ENCODE measurements around the gene SIGLEC14. TPM values are rescaled to one million over a fixed set of nuclear protein-coding genes. Genes with fewer than 3 reads are reported as not detected.

SIGLEC14 gene
- polyA plus RNA-seq, 1 donor = 1.9 TPM

DNA sequence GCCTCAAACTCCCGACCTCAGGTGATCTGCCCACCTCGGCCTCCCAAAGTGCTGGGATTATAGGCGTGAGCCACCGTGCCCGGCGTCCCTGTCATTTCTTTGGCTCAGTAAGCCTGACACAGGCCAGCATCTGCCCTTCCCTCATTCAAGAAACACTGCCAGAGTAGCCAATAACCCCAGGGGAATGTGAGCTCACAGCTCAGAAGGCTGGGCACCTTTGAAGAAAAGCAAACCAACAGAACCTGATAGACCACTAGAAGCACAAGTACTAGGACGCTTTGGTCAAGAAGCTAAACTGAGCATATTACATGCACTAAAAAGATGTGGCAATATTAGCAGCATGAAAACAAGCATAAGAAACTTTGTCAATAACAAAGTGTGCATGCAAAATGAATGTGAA, 30.6 kb downstream of the SIGLEC14 start:
- no peak for DNase-seq

GRCh38 chr19:51614789-51615188, 31.8 kb downstream of the SIGLEC14 start:
- no peak for DNase-seq

DNA sequence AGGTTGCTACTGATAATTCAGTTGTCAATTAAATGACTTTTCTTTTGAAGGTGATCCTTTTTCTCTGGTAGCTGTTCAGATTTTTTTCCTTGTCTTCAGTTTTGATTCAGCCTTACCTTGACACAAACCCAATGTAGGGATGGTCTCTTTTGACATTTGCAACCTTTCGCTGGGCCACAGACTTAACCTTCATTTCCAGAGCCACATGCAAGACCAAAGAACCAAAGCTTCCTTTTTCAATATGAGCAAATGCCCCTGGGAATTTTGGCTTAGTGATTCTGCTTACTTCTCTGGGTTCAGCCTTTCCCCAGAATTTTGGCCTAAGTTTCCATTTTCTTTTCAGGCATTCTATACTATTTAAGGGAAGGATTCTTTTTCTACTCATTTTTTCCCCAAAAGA, 36.0 kb downstream of the SIGLEC14 start:
- DNase-seq = no peak

GRCh38 chr19:51607920-51608562, 38.6 kb downstream of the SIGLEC14 start:
- peak; percentile 46 for DNase-seq

- DNase-seq = no peak
Measured at GRCh38 chr19:51607077-51607476, 39.5 kb downstream of the SIGLEC14 start.

GRCh38 chr19:51602189-51602854, 44.3 kb downstream of the SIGLEC14 start:
- no peak for DNase-seq

GRCh38 chr19:51600940-51601580, 45.6 kb downstream of the SIGLEC14 start:
- DNase-seq = no peak

- no peak for DNase-seq
Measured at GRCh38 chr19:51599084-51599483, 47.5 kb downstream of the SIGLEC14 start.

DNA sequence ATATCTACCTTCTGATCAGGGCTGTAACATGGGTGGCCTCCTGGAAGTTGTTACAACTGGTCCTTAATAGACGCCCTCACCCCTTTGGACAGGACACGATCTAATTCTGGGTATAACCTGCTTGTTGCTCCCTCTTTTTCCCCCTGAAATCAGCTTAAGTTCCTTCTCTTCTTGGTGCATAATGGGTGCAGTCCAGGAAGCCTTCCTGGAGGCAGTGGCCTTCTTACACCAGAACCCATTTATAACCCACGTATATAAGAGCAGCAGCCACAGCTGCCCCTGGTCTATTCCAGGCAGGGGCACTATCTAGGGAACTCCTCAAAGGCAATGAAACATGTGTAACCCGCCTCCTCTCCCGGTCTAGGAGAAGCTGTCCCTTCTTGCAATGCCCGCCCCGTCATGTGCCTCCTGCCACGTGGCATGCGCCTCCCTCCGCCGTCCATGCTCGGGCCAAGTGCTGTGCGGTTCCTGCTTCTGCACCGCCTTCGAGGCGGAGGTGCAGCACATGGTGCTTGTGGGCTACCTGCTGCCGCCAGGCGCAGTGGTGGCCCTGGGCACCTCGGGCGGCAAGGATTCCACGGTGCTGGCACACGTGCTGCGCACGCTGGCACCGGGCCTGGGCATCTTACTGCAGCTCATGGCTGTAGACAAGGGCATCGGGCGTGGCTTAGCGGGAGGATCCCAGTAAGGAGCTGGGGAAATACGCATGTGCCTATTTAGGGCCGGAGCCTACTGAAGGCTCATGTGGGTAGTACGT, 48.3 kb downstream of the SIGLEC14 start:
- no peak for DNase-seq

DNA sequence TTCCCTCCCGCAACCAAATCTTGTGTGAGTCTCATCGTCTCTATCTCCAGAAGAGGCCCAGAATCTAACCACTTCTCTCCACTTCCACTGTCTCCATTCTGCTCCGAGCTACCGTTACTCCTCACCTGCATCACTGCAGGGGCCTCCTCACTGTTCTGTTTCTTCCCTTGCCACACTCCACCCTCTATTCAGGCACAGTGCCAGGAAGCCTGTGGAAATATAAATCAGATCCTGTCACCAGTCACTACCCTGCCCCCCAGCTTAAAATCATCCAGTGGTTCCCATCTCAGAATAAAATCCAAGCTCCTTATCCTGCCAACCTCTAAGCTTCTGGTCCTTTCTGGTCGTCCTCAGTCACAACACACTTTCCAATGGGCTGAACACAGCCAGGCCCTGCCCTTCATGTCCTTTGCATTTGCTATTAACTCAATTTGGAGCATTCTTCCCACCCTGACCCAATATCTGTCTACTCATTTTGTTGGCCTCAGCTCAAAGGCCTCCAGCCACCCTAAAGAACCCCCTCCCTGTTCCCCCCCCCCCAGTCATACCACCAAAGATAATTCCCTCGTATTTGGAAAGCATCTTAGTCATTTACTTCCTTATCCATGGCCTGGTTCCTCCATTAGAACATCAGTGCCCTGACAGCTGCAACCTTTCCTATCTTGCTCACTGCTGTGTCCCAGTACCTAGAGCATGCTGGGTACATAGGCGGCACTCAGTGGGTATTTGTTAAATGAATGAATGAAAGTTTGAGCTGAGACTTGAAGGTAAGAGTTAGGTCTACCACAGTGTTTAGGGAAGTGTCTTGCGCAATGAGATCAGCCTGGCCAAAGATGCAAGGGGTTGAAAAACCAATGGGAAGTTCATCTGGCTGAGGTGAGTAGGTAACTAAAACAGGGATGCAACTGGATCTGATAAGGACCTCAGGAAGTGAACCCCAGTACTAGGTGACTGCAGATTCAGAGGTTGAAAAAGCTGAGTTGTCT, 51.1 kb downstream of the SIGLEC14 start:
- no peak for DNase-seq

- DNase-seq = no peak
Measured at GRCh38 chr19:51594774-51595109, 51.9 kb downstream of the SIGLEC14 start.

GRCh38 chr19:51593969-51594773, 52.5 kb downstream of the SIGLEC14 start:
- peak; percentile 99 for DNase-seq

DNA sequence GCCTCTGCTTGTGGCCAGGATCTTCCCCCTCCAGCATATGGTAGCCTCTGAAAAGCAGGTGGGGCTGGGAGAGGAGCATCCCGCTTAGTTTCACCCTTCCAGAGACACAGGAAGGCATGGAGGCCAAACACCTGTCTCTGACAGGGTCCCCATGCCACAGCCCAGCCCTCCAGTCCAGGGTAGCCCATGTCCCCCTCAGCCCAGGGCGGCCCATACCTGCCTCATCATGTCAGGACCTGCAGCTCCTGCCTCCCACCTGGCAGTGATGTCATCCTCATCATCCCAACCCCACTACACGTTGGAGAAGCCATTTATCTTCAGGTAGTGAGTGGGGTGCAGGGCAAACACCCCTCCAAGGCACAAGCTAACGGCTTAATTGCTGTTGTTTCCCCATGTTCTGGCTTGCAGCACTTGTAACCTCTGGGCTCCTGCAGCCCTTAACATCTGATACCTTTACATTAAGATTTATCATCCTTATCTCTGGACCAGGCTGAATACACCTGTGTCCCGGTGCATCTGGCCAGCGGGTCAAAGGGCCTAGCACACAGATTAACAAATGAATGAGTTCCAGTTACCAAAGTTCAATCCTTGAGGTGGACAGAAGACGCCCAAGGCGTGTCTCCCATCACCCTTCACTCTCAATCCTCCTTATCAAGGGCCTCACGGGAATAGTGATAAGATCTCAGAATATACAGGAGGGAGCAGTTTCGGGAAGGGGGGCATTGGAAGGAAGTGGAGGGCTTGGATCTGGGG, 53.3 kb downstream of the SIGLEC14 start:
- no peak for DNase-seq

Other genes with a start within 250 kb of the SIGLEC14 start
- gene SIGLEC10, start 229.2 kb downstream of the SIGLEC14 start, polyA plus RNA-seq (ENCODE audit: insufficient read length) = 1.7 TPM
- 0.10 TPM for gene SIGLEC8, start 188.4 kb downstream of the SIGLEC14 start, polyA plus RNA-seq (ENCODE audit: insufficient read length)
- not detected for gene CEACAM18, start 168.3 kb downstream of the SIGLEC14 start, polyA plus RNA-seq (ENCODE audit: insufficient read length)
- 0.22 TPM for gene SIGLEC12, start 145.0 kb downstream of the SIGLEC14 start, polyA plus RNA-seq (ENCODE audit: insufficient read length)
- gene SIGLEC6, start 115.2 kb downstream of the SIGLEC14 start, polyA plus RNA-seq (ENCODE audit: insufficient read length) = not detected
- 6.6 TPM for gene ZNF175, start 75.5 kb downstream of the SIGLEC14 start, polyA plus RNA-seq (ENCODE audit: insufficient read length)
- gene SIGLEC5, start 16.4 kb downstream of the SIGLEC14 start, polyA plus RNA-seq (ENCODE audit: insufficient read length) = 0.35 TPM
- 9.1 TPM for gene SPACA6, start 46.5 kb upstream of the SIGLEC14 start, polyA plus RNA-seq (ENCODE audit: insufficient read length)
- not detected for gene HAS1, start 77.2 kb upstream of the SIGLEC14 start, polyA plus RNA-seq (ENCODE audit: insufficient read length)
- gene FPR1, start 105.1 kb upstream of the SIGLEC14 start, polyA plus RNA-seq (ENCODE audit: insufficient read length) = 1.6 TPM
- gene FPR2, start 114.4 kb upstream of the SIGLEC14 start, polyA plus RNA-seq (ENCODE audit: insufficient read length) = 0.61 TPM
- 1.4 TPM for gene FPR3, start 148.3 kb upstream of the SIGLEC14 start, polyA plus RNA-seq (ENCODE audit: insufficient read length)
- 17.5 TPM for gene ZNF577, start 241.1 kb upstream of the SIGLEC14 start, polyA plus RNA-seq (ENCODE audit: insufficient read length)

Measured in hindlimb muscle (tissue), 1 donor.